Stimulated activated CD8-positive, alpha-beta memory T cell treated with anti-CD3 and anti-CD28 coated beads, Interleukin-12 subunit alpha, Interleukin-12 subunit beta, amount 100 ng/mL, for 24 hours (primary cell): ENCODE measurements around the gene SPDYE4.

Source experiments
- DNase-seq: peaks from one replicate; pipeline ENCODE4 v3.0.0-alpha.2; 2020; ENCODE audit errors: extremely low read depth

The SPDYE4 gene

GRCh38 chr17:8712698-8713097 lies 45.6 kb downstream of the SPDYE4 start:
- no peak for DNase-seq

GRCh38 chr17:8711291-8711690 lies 47.1 kb downstream of the SPDYE4 start:
- no peak for DNase-seq

DNA sequence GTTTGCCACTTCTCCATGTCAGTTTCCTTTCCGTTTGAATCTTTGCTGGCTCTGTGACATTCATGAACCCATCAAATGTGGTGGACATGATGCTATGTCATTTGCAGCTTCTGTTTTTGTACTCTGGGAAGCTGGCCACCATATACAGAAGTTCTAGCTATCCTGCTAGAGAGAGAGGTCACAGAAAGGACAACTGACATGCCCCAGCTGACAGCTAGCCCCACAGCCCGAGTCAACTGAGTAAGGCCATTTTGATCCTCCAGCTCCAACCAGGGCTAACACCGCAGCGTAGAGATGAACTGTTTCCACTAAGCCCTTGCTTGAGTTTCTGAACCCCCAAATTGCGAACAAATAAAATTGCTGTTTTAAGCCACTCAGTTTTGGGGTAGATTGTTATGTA lies 47.5 kb downstream of the SPDYE4 start:
- no peak for DNase-seq

DNA sequence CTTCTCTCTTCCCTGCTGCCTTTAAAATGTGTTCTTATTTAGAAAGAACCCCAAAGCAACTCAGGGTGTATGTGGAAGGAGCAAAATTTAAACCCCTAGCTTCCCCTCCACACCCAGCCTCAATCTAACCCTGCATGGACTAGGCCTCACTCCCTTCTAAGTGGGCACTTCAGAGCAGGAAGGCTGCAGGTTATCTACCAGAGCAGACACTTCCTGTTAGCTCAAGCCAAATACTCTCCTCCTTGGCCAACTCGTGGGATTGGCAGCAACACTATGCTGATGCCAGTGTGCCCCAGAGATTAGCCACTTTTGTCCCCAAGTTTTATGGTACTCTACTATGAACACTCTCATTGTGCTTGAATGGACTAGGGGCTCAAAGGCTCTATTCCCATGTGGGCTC lies 49.3 kb downstream of the SPDYE4 start:
- DNase-seq = no peak

- no peak for DNase-seq
Measured at GRCh38 chr17:8708025-8708461, 50.3 kb downstream of the SPDYE4 start.

DNA sequence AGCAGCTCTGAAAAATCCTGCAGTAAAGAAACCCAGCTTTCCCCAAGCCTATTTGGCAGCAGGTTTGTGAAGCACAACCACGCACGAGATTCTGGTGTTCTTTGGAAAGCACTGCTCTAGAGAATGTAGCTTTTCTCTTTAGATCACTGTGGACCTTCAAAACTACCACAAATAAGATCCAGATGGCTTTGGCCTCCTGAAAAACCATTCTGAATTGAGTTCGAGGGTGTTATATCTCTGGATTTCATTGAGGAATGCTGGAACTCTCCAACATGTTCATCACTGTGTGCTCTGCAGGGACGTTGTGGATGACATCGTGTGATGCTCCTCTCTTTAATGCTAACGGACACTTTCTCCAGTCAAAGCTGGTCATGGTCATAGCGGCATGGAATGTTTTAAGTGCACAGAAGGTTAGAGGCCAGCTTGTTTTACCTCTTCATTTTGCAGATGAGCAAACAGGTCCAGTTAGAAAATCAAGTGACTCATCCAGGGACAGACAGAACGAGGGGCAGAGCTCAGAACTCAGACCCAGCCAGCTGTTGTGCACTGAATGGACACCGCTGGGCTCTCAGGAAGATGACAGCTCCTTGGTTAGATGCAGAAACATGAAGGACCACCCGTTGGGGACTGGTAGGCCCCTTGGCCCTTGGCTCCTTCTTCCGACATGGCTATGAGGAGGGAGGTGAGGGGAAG lies 50.9 kb downstream of the SPDYE4 start:
- DNase-seq = no peak

GRCh38 chr17:8706431-8706830 lies 51.9 kb downstream of the SPDYE4 start:
- no peak for DNase-seq

- DNase-seq = no peak
Measured at GRCh38 chr17:8705427-8705826, 52.9 kb downstream of the SPDYE4 start.

DNA sequence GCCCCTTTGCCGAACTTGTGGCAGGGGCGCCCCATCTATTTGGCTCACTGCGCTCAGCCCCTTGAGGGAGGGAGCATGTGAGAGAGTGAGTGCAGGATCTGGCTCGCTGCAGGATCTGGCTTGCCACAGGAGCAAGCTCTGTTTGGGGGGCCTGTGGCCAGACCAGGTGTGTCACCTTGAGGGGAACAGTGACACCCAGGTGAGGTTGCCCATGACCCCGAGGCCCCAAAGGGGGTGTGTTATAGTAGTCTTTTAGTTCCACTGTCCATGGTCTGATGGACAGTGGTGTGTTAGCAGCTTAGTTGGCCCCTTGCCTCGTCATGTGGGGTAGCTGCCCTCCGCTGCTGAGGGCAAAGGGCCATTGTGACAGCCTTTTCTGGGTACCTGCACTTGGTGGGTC lies 55.3 kb downstream of the SPDYE4 start:
- DNase-seq = no peak

DNA sequence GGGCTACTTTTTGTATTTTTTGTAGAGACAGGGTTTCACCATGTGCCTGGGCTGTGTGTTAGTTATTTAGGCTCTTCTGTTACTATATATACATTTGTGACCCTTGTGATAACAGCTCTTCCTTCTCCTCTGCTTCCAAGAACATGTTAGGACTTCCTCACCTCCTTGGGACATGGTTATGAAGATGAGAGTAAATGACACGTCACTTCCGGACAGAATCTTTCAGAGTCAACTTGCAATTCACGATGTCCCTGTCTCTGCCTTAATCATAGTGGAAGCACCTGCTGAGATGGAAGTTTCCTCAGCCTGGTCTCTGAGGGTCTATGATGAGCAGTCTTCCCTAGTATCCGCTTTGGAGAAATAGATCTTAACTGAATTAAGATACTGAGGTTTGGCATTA lies 56.6 kb downstream of the SPDYE4 start:
- no peak for DNase-seq

- DNase-seq = no peak
Measured at GRCh38 chr17:8701221-8701620, 57.1 kb downstream of the SPDYE4 start.
